Measurements from ENCODE around the gene UBL4A.

Gene UBL4A

GRCh38 chrX:154529206-154529612 lies 42.8 kb upstream of the UBL4A start:
- H3K27ac ChIP-seq (ENCODE audit: low read depth, low read length, poor library complexity, severe bottlenecking) = no peak overlapping the region
- H3F3A ChIP-seq (ENCODE audit: insufficient read depth, low read length) = no peaks in the 10 kb centered on the region
- no peaks in the 10 kb centered on the region for H3K9me3 ChIP-seq (ENCODE audit: low read length)
- no peaks in the 10 kb centered on the region for H3K27me3 ChIP-seq (ENCODE audit: insufficient read depth, low read length)
- H3K36me3 ChIP-seq (ENCODE audit: insufficient read depth, low read length) = peaks cover 17% of the 10 kb centered on the region
- no peaks in the 10 kb centered on the region for H3K79me2 ChIP-seq (ENCODE audit: insufficient read depth, low read length)
- no peak overlapping the region for H2AFZ ChIP-seq (ENCODE audit: low read length)
- TF ChIP-seq, protein P1, sequence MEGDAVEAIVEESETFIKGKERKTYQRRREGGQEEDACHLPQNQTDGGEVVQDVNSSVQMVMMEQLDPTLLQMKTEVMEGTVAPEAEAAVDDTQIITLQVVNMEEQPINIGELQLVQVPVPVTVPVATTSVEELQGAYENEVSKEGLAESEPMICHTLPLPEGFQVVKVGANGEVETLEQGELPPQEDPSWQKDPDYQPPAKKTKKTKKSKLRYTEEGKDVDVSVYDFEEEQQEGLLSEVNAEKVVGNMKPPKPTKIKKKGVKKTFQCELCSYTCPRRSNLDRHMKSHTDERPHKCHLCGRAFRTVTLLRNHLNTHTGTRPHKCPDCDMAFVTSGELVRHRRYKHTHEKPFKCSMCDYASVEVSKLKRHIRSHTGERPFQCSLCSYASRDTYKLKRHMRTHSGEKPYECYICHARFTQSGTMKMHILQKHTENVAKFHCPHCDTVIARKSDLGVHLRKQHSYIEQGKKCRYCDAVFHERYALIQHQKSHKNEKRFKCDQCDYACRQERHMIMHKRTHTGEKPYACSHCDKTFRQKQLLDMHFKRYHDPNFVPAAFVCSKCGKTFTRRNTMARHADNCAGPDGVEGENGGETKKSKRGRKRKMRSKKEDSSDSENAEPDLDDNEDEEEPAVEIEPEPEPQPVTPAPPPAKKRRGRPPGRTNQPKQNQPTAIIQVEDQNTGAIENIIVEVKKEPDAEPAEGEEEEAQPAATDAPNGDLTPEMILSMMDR (IDR thresholded peaks at IDR 0.05; ENCODE audit: low read length) = no peak
- TF ChIP-seq EZH2 (IDR thresholded peaks at IDR 0.05; ENCODE audit: borderline replicate concordance, low read length) = no peak
- no peaks in the 10 kb centered on the region for H3K9me2 ChIP-seq (ENCODE audit: low read depth, low read length)
- peaks cover 16% of the 10 kb centered on the region for H3K4me1 ChIP-seq (ENCODE audit: insufficient read depth, low read length, severe bottlenecking)
- no peak overlapping the region for H3K4me2 ChIP-seq (ENCODE audit: low read length)
- no peaks in the 10 kb centered on the region for H4K20me1 ChIP-seq (ENCODE audit: insufficient read depth, low read length)
- no peak overlapping the region for H3K9ac ChIP-seq (ENCODE audit: low read length)
- H3K4me3 ChIP-seq (ENCODE audit: low read depth, low read length, poor library complexity, severe bottlenecking) = no peak overlapping the region

DNA sequence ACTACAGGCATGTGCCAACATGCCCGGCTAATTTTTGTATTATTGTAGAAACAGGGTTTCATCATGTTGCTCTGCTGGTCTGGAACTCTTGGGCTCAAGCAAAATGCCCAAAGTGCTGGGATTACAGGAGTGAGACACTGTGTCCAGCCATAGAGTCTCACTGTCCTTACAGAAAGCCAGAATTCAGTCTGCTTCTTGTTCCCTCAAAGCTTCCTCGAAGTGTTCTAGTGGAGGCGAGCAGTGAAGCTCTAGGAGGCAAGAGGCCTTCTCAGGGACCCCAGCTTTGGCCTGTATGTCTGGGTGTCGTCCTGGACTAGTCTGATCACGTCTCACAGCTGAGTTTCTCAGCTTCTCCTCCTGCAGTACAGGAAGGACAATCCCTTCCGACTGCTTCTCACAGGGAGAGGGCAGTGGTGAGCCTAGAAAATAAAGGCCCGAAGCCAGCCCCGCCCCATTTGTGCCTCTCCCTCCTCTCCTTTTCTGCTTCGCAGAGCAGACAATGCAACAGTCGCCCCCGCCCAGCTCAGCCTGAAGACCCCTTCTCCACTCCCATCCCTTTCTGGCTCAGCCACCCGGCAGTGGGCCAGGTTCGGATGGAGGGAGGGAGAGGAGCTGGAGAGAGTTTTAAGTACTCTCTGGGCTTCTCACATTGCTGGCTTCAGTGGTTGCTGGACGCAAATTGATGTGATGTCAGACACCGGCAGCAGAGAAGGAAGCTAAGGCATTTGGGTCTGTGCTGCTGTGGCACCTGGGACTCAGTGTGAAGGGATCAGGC lies 40.7 kb upstream of the UBL4A start:
- H3K4me2 ChIP-seq (ENCODE audit: low read length) = peak overlapping the region; percentile 68
- peak overlapping the region; percentile 60 for H3K9ac ChIP-seq (ENCODE audit: low read length)
- H3K4me1 ChIP-seq (ENCODE audit: insufficient read depth, low read length, severe bottlenecking) = peaks cover 16% of the 10 kb centered on the region
- no peaks in the 10 kb centered on the region for H3K36me3 ChIP-seq (ENCODE audit: insufficient read depth, low read length)
- H2AFZ ChIP-seq (ENCODE audit: low read length) = no peak overlapping the region
- peak overlapping the region; percentile 50 for H3K4me3 ChIP-seq (ENCODE audit: low read depth, low read length, poor library complexity, severe bottlenecking)
- peak overlapping the region; percentile 81 for H3K27ac ChIP-seq (ENCODE audit: low read depth, low read length, poor library complexity, severe bottlenecking)
- H4K20me1 ChIP-seq (ENCODE audit: insufficient read depth, low read length) = no peaks in the 10 kb centered on the region
- TF ChIP-seq, protein P1 (IDR thresholded peaks at IDR 0.05; ENCODE audit: low read length) = peak; percentile 40; the same call in 1 of the 2 replicates
- TF ChIP-seq EZH2 (IDR thresholded peaks at IDR 0.05; ENCODE audit: borderline replicate concordance, low read length) = no peak
- no peaks in the 10 kb centered on the region for H3K9me2 ChIP-seq (ENCODE audit: low read depth, low read length)
- H3K27me3 ChIP-seq (ENCODE audit: insufficient read depth, low read length) = no peaks in the 10 kb centered on the region
- H3K79me2 ChIP-seq (ENCODE audit: insufficient read depth, low read length) = no peaks in the 10 kb centered on the region
- no peaks in the 10 kb centered on the region for H3K9me3 ChIP-seq (ENCODE audit: low read length)
- no peaks in the 10 kb centered on the region for H3F3A ChIP-seq (ENCODE audit: insufficient read depth, low read length)

GRCh38 chrX:154525606-154526490 lies 39.4 kb upstream of the UBL4A start:
- Histone ChIP-seq H3K9ac (ENCODE audit: low read length) (no peak overlapping the region), H3F3A (ENCODE audit: insufficient read depth, low read length) (no peaks in the 10 kb centered on the region), H3K4me2 (ENCODE audit: low read length) (no peak overlapping the region), H4K20me1 (ENCODE audit: insufficient read depth, low read length) (no peaks in the 10 kb centered on the region), H3K9me2 (ENCODE audit: low read depth, low read length) (no peaks in the 10 kb centered on the region), H3K4me3 (ENCODE audit: low read depth, low read length, poor library complexity, severe bottlenecking) (no peak overlapping the region), H3K27ac (ENCODE audit: low read depth, low read length, poor library complexity, severe bottlenecking) (no peak overlapping the region), H3K9me3 (ENCODE audit: low read length) (no peaks in the 10 kb centered on the region), H3K4me1 (ENCODE audit: insufficient read depth, low read length, severe bottlenecking) (peaks cover 16% of the 10 kb centered on the region), H3K79me2 (ENCODE audit: insufficient read depth, low read length) (no peaks in the 10 kb centered on the region), H3K36me3 (ENCODE audit: insufficient read depth, low read length) (no peaks in the 10 kb centered on the region), H3K27me3 (ENCODE audit: insufficient read depth, low read length) (no peaks in the 10 kb centered on the region), H2AFZ (ENCODE audit: low read length) (no peak overlapping the region)
- TF ChIP-seq EZH2 (IDR thresholded peaks at IDR 0.05; ENCODE audit: borderline replicate concordance, low read length) = no peak
- TF ChIP-seq, protein P1 (IDR thresholded peaks at IDR 0.05; ENCODE audit: low read length) = no peak

Measured in OCI-LY1 (cell line).